ENCODE measurements around the gene RELB.
"Not testable (repeated sequence)": the region's sequence is repeated elsewhere in the genome, so short reads cannot be mapped to it uniquely, and the experiment has no call there.

The RELB gene

GRCh38 chr19:45001087-45001739, at the start of gene RELB:
RELB (plus strand) TSS chr19:45001464; CDS start chr19:45001580, 116 bp downstream.
- peak; percentile 93 for DNase-seq (ENCODE audit: low spot score)

- no peak for DNase-seq (ENCODE audit: low spot score)
These were observed 47.0 kb upstream of the RELB start for GRCh38 chr19:44954278-44954648.

GRCh38 chr19:44954649-44955504, 46.4 kb upstream of the RELB start, which contains the start of gene CLPTM1:
CLPTM1 (plus strand) TSS chr19:44955380; CDS start chr19:44955396, 16 bp downstream.
- peak; percentile 96 for DNase-seq (ENCODE audit: low spot score)

- peak; percentile 14 for DNase-seq (ENCODE audit: low spot score)
These were observed 45.5 kb upstream of the RELB start for GRCh38 chr19:44955505-44956439.

- DNase-seq (ENCODE audit: low spot score): peak; percentile 80
These were observed 43.7 kb upstream of the RELB start for GRCh38 chr19:44957526-44957925.

GRCh38 chr19:44958090-44958489, 43.2 kb upstream of the RELB start:
- no peak for DNase-seq (ENCODE audit: low spot score)

GRCh38 chr19:44959691-44960090, 41.6 kb upstream of the RELB start:
- no peak for DNase-seq (ENCODE audit: low spot score)

GRCh38 chr19:44960906-44961728, 40.1 kb upstream of the RELB start:
- no peak for DNase-seq (ENCODE audit: low spot score)

- DNase-seq (ENCODE audit: low spot score): no peak
These were observed 39.4 kb upstream of the RELB start for GRCh38 chr19:44961821-44962220.

GRCh38 chr19:44968118-44968517, 33.1 kb upstream of the RELB start:
- DNase-seq (ENCODE audit: low spot score): no peak

- DNase-seq (ENCODE audit: low spot score): no peak
These were observed 32.6 kb upstream of the RELB start for GRCh38 chr19:44968670-44969069.

- no peak for DNase-seq (ENCODE audit: low spot score)
These were observed 31.8 kb upstream of the RELB start for GRCh38 chr19:44969437-44969836.

GRCh38 chr19:44971451-44971850, 29.8 kb upstream of the RELB start:
- not testable (repeated sequence) for DNase-seq (ENCODE audit: low spot score)

GRCh38 chr19:44972802-44973201, 28.5 kb upstream of the RELB start:
- no peak for DNase-seq (ENCODE audit: low spot score)

- DNase-seq (ENCODE audit: low spot score): no peak
These were observed 27.1 kb upstream of the RELB start for GRCh38 chr19:44973982-44974735.

- DNase-seq (ENCODE audit: low spot score): no peak
These were observed 26.4 kb upstream of the RELB start for GRCh38 chr19:44974857-44975256.

- DNase-seq (ENCODE audit: low spot score): no peak
These were observed 25.8 kb upstream of the RELB start for GRCh38 chr19:44975444-44975843.

GRCh38 chr19:44984005-44984404, 17.3 kb upstream of the RELB start:
- no peak for DNase-seq (ENCODE audit: low spot score)

- DNase-seq (ENCODE audit: low spot score): no peak
These were observed 15.8 kb upstream of the RELB start for GRCh38 chr19:44985445-44985844.

- no peak for DNase-seq (ENCODE audit: low spot score)
These were observed 14.9 kb upstream of the RELB start for GRCh38 chr19:44986389-44986788.

Data from kidney tubule cell (primary cell).